HEK293T (cell line): ENCODE measurements around the gene CEP76.

Experiments used
- FOXA1 ChIP-seq: fragments of 450-650 bp; IDR thresholded peaks from 2 replicates; pipeline ENCODE4 v1.6.1; 2016; ENCODE audit warnings: mild to moderate bottlenecking
- FOXK2 ChIP-seq: fragments of 450-650 bp; IDR thresholded peaks from 2 replicates; pipeline ENCODE4 v1.6.1; 2016; ENCODE audit warnings: mild to moderate bottlenecking
- NFRKB ChIP-seq: fragments of 450-650 bp; IDR thresholded peaks from 2 replicates; pipeline ENCODE4 v1.6.1; 2016; ENCODE audit warnings: mild to moderate bottlenecking, moderate library complexity
- SP1 ChIP-seq: fragments of 450-650 bp; IDR thresholded peaks from 2 replicates; pipeline ENCODE4 v1.6.1; 2017
- TARDBP ChIP-seq: fragments of 450-650 bp; IDR thresholded peaks from 2 replicates; pipeline ENCODE4 v1.6.1; 2016

DNA sequence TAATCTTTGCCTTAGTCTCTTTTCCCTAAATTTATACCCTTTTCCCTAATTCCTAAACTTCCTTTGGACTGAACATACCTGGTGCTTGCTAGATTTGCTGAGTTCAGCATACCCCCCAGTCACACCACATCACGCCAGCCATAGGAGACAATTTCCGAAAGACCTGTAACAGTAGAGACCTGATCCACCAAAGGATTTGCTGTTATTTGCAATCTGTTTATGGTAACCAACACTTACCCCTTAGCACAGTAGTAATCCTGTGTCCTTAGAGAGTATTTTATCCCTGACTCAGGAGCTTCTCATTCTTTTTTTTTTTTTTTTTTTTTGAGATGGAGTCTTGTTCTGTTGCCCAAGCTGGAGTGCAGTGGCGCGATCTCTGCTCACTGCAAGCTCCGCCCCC, 8.9 kb upstream of the CEP76 start:
- TF ChIP-seq NFRKB = no peak
- no peak for TF ChIP-seq FOXA1
- TF ChIP-seq SP1 = no peak
- no peak for TF ChIP-seq FOXK2
- TF ChIP-seq TARDBP = no peak
